Liver (tissue), 9 donors: ENCODE results near the gene SNX9. TPM values are rescaled to one million over a fixed set of nuclear protein-coding genes. Genes with fewer than 3 reads are reported as not detected.

ENCODE experiments used
- DNase-seq: peaks from one replicate; pipeline ENCODE4 v3.0.0-alpha.2; 2017; ENCODE audit warnings: low spot score
- H3K27ac ChIP-seq, 2 donors: one replicate each; pipeline ENCODE4 v1.7.0; 2013; ENCODE audit warnings: inconsistent platforms in 2 of 2, low read length in 2 of 2, control low read depth in 1 of 2, low read depth in 1 of 2, mild to moderate bottlenecking in 1 of 2
- H3K27me3 ChIP-seq, 4 donors: one replicate each; pipeline versions ENCODE4 v1.6.1 to v1.7.0; 2013; ENCODE audit warnings: low read length in 3 of 4, inconsistent platforms in 1 of 4, mild to moderate bottlenecking in 1 of 4, moderate library complexity in 1 of 4; ENCODE audit not compliant: control insufficient read depth in 4 of 4, insufficient read depth in 4 of 4
- H3K36me3 ChIP-seq, 4 donors: one replicate each; pipeline versions ENCODE4 v1.6.1 to v1.7.0; 2013; ENCODE audit warnings: low read length in 3 of 4, mild to moderate bottlenecking in 3 of 4, low read depth in 1 of 4, moderate library complexity in 1 of 4; ENCODE audit not compliant: control insufficient read depth in 4 of 4, insufficient read depth in 3 of 4
- H3K4me1 ChIP-seq, 4 donors: one replicate each; pipeline versions ENCODE4 v1.6.1 to v1.7.0; 2013; ENCODE audit warnings: low read length in 3 of 4, mild to moderate bottlenecking in 3 of 4, moderate library complexity in 1 of 4; ENCODE audit not compliant: control insufficient read depth in 4 of 4, insufficient read depth in 4 of 4
- H3K4me3 ChIP-seq, 3 donors: one replicate each; pipeline versions ENCODE4 v1.6.1 to v1.7.0; 2013; ENCODE audit warnings: low read length in 3 of 3, control low read depth in 1 of 3, low read depth in 1 of 3, mild to moderate bottlenecking in 1 of 3
- H3K9ac ChIP-seq, 2 donors: one replicate each; pipeline ENCODE4 v1.7.0; 2013; ENCODE audit warnings: low read length in 2 of 2, mild to moderate bottlenecking in 2 of 2, moderate library complexity in 2 of 2, control low read depth in 1 of 2, low read depth in 1 of 2
- H3K9me3 ChIP-seq, 4 donors: one replicate each; pipeline versions ENCODE4 v1.6.1 to v1.7.0; 2013; ENCODE audit warnings: low read length in 3 of 4; ENCODE audit not compliant: control insufficient read depth in 4 of 4
- EGR1 ChIP-seq, 2 donors: IDR thresholded peaks; 2 replicates each; pipeline ENCODE4 v1.6.1; 2016 to 2018; ENCODE audit warnings: antibody characterized with exemption in 2 of 2, low read depth in 2 of 2
- FOXA1 ChIP-seq: IDR thresholded peaks from 2 replicates; pipeline ENCODE4 v1.6.1; 2016; ENCODE audit warnings: antibody characterized with exemption
- FOXA2 ChIP-seq: IDR thresholded peaks from 2 replicates; pipeline ENCODE4 v1.6.1; 2016; ENCODE audit warnings: antibody characterized with exemption
- GABPA ChIP-seq, 2 donors: IDR thresholded peaks in 1 of 2; conservative IDR thresholded peaks in 1 of 2; 2 replicates each; pipeline ENCODE4 v1.6.1; 2016; ENCODE audit warnings: antibody characterized with exemption in 2 of 2, mild to moderate bottlenecking in 1 of 2, moderate library complexity in 1 of 2
- HNF4A ChIP-seq, 2 donors: conservative IDR thresholded peaks; 2 replicates each; pipeline ENCODE4 v1.6.1; 2016; ENCODE audit warnings: antibody characterized with exemption in 2 of 2, mild to moderate bottlenecking in 2 of 2
- HNF4G ChIP-seq: IDR thresholded peaks from 2 replicates; pipeline ENCODE4 v1.6.1; 2016; ENCODE audit warnings: antibody characterized with exemption
- JUND ChIP-seq, 2 donors: IDR thresholded peaks; 2 replicates each; pipeline ENCODE4 v1.6.1; 2016; ENCODE audit warnings: antibody characterized with exemption in 2 of 2
- NR2F2 ChIP-seq: IDR thresholded peaks from 2 replicates; pipeline ENCODE4 v1.6.1; 2016; ENCODE audit warnings: antibody characterized with exemption
- RAD21 ChIP-seq, 2 donors: IDR thresholded peaks; 2 replicates each; pipeline ENCODE4 v1.6.1; 2016; ENCODE audit warnings: antibody characterized with exemption in 2 of 2, mild to moderate bottlenecking in 2 of 2
- RXRA ChIP-seq, 2 donors: IDR thresholded peaks; 2 replicates each; pipeline ENCODE4 v1.6.1; 2017 to 2018; ENCODE audit warnings: antibody characterized with exemption in 2 of 2, mild to moderate bottlenecking in 1 of 2
- SP1 ChIP-seq: IDR thresholded peaks from 2 replicates; pipeline ENCODE4 v1.6.1; 2018; ENCODE audit warnings: antibody characterized with exemption, mild to moderate bottlenecking
- TAF1 ChIP-seq: conservative IDR thresholded peaks from 2 replicates; pipeline ENCODE4 v1.6.1; 2016; ENCODE audit warnings: antibody characterized with exemption, mild to moderate bottlenecking
- YY1 ChIP-seq: IDR thresholded peaks from 2 replicates; pipeline ENCODE4 v1.6.1; 2016; ENCODE audit warnings: antibody characterized with exemption, mild to moderate bottlenecking
- WGBS: extraction: QIAGEN DNeasy Blood & Tissue Kit; methylation state at CpG from one replicate; pipeline ENCODE4 v1.1.7; 2013; 5-methylcytosine and 5-hydroxymethylcytosine counted together
- polyA plus RNA-seq, 2 donors: library from polyadenylated mRNA; stranded (reverse) in 1 of 2; unstranded in 1 of 2; fragments of 200-250 nt in 1 of 2; fragments of >200 nt in 1 of 2; fragmentation: Nextera tagmentation in 1 of 2; extraction: Ambion mirVana in 1 of 2; gene quantifications; one replicate each; pipeline versions ENCODE4 v1.2.1 to v1.2.3, GENCODE V29; 2013 to 2015
- total RNA-seq, 2 donors: library from RNA; depleted of rRNA; stranded (reverse); fragments of >200 nt; gene quantifications; one replicate each; pipeline ENCODE4 v1.2.3, GENCODE V29; 2014
- TF ChIP-seq, protein P1 (sequence below): fragments of 150-350 bp; IDR thresholded peaks from 2 replicates; pipeline ENCODE4 v1.5.1; 2017; ENCODE audit warnings: improper control_type of control experiment, low read depth, low read length; ENCODE audit not compliant: missing input control
- TF ChIP-seq, protein P2 (sequence below): IDR thresholded peaks from 2 replicates; pipeline ENCODE4 v1.6.1; 2016; ENCODE audit warnings: antibody characterized with exemption
- TF ChIP-seq, protein P3 (sequence below): IDR thresholded peaks from 2 replicates; pipeline ENCODE4 v1.6.1; 2016; ENCODE audit warnings: antibody characterized with exemption, mild to moderate bottlenecking
- TF ChIP-seq, protein P4 (sequence below): IDR thresholded peaks from 2 replicates; pipeline ENCODE4 v1.6.1; 2016; ENCODE audit warnings: antibody characterized with exemption
- TF ChIP-seq, protein P5 (sequence below): IDR thresholded peaks from 2 replicates; pipeline ENCODE4 v1.6.1; 2016; ENCODE audit warnings: antibody characterized with exemption
- donor health status: healthy.
- donor health status: healthy.
- donor health status: healthy.
- donor health status: healthy.
- donor health status: healthy.

SNX9 gene
- total and polyA plus RNA-seq, 4 donors = 16.4 to 31.0 (median 22.3) TPM

DNA sequence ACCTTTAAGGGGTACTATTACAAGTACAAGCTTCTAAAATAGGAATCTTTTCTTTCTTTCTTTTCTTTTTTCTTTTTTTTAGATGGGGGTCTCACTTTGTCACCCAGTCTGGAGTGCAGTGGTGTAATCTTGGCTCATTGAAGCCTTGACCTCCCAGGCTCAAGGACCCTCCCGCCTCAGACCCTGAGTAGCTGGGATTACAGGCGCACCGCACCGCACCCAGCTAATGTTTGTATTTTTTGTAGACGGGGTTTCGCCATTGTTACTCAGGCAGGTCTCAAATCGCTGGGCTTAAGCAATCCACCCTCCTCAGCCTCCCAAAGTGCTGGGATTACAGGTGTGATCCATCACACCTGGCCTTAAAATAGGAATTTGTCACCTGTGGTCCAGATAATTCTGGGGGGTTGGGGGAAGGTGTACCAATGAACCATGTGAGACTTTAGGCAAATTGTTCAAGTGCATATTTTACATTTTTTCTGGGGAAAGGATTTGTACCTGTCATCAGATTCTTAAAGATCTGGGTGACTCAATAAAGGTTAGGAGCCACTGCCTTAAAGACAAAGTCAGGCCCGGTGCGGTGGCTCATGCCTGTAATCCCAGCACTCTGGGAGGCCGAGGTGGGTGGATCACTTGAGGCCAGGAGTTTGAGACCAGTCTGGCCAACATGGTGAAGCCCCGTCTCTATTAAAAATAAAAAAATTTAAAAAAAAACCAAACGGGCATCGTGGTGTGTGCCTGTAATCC is 139.0 kb downstream of the SNX9 start:
- Histone ChIP-seq H3K36me3 (no peaks in the 10 kb centered on the region), H3K27me3 (no peaks in the 10 kb centered on the region), H3K9ac (no peak overlapping the region), H3K9me3 (peaks cover 2 to 8% (median 4%) of the 10 kb centered on the region in 4 donors), H3K27ac (no peak overlapping the region), H3K4me1 (no peaks in the 10 kb centered on the region), H3K4me3 (no peak overlapping the region)
- no peak for TF ChIP-seq RAD21 (IDR thresholded peaks at IDR 0.05)
- no peak for TF ChIP-seq FOXA1
- TF ChIP-seq HNF4A (conservative IDR thresholded peaks at IDR 0.05) = no peak
- no peak for TF ChIP-seq EGR1 (IDR thresholded peaks at IDR 0.05; ENCODE audit: low read depth in 2 of 2)
- TF ChIP-seq GABPA (IDR thresholded peaks at IDR 0.05 in 1 of 2, conservative IDR thresholded peaks at IDR 0.05 in 1 of 2) = no peak
- TF ChIP-seq, protein P1, sequence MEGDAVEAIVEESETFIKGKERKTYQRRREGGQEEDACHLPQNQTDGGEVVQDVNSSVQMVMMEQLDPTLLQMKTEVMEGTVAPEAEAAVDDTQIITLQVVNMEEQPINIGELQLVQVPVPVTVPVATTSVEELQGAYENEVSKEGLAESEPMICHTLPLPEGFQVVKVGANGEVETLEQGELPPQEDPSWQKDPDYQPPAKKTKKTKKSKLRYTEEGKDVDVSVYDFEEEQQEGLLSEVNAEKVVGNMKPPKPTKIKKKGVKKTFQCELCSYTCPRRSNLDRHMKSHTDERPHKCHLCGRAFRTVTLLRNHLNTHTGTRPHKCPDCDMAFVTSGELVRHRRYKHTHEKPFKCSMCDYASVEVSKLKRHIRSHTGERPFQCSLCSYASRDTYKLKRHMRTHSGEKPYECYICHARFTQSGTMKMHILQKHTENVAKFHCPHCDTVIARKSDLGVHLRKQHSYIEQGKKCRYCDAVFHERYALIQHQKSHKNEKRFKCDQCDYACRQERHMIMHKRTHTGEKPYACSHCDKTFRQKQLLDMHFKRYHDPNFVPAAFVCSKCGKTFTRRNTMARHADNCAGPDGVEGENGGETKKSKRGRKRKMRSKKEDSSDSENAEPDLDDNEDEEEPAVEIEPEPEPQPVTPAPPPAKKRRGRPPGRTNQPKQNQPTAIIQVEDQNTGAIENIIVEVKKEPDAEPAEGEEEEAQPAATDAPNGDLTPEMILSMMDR = no peak
- no peak for TF ChIP-seq YY1
- WGBS = 90% methylated on average over 13 of the region's 13 CpGs
- DNase-seq = no peak

DNA sequence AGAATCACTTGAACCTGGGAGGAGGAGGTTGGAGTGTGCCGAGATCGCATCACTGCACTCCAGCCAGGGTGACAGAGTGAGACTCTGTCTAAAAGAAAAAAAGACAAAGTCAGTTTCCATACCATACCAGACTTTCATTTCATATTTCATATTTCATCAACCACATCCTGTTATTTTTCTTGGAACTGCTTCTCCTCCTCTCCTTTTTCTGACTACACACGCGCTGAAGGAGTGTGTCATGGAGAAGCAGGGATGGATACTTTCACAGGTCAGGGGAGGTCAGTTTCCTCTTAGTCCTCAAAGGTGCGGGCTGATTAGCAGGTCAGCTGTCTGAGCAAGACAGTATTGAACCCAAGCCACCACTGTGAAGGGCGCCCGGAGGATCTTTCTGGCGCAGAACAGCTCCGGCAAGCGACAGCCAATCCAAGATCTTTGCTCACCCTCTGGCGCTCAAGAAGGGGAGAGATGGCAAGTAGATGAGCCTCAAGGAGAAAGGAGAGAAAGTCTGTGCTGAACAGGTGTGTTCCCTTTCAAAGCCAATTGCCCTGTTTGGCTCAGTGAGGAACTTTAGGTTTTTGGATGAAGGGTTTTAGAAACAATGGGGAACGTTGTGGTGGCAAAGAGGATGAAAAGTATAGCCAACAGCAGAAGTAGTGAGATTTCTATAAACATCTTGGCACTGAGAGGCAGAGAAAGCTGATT is 139.7 kb downstream of the SNX9 start:
- DNase-seq = no peak
- WGBS = 81% methylated on average over 12 of the region's 12 CpGs

More for the DNA sequence above, 139.7 kb downstream of the SNX9 start:
- TF ChIP-seq, protein P1 = no peak
- TF ChIP-seq RAD21 (IDR thresholded peaks at IDR 0.05) (no peak), SP1 (no peak), FOXA2 (no peak), JUND (IDR thresholded peaks at IDR 0.05) (no peak), RXRA (IDR thresholded peaks at IDR 0.05) (no peak), TAF1 (no peak), HNF4A (conservative IDR thresholded peaks at IDR 0.05) (no peak), YY1 (no peak), EGR1 (IDR thresholded peaks at IDR 0.05; ENCODE audit: low read depth in 2 of 2) (no peak), FOXA1 (no peak), HNF4G (no peak), NR2F2 (no peak), GABPA (IDR thresholded peaks at IDR 0.05 in 1 of 2, conservative IDR thresholded peaks at IDR 0.05 in 1 of 2) (no peak)
- TF ChIP-seq, protein P2, sequence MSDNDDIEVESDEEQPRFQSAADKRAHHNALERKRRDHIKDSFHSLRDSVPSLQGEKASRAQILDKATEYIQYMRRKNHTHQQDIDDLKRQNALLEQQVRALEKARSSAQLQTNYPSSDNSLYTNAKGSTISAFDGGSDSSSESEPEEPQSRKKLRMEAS = no peak
- TF ChIP-seq, protein P3, sequence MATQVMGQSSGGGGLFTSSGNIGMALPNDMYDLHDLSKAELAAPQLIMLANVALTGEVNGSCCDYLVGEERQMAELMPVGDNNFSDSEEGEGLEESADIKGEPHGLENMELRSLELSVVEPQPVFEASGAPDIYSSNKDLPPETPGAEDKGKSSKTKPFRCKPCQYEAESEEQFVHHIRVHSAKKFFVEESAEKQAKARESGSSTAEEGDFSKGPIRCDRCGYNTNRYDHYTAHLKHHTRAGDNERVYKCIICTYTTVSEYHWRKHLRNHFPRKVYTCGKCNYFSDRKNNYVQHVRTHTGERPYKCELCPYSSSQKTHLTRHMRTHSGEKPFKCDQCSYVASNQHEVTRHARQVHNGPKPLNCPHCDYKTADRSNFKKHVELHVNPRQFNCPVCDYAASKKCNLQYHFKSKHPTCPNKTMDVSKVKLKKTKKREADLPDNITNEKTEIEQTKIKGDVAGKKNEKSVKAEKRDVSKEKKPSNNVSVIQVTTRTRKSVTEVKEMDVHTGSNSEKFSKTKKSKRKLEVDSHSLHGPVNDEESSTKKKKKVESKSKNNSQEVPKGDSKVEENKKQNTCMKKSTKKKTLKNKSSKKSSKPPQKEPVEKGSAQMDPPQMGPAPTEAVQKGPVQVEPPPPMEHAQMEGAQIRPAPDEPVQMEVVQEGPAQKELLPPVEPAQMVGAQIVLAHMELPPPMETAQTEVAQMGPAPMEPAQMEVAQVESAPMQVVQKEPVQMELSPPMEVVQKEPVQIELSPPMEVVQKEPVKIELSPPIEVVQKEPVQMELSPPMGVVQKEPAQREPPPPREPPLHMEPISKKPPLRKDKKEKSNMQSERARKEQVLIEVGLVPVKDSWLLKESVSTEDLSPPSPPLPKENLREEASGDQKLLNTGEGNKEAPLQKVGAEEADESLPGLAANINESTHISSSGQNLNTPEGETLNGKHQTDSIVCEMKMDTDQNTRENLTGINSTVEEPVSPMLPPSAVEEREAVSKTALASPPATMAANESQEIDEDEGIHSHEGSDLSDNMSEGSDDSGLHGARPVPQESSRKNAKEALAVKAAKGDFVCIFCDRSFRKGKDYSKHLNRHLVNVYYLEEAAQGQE = no peak
- TF ChIP-seq, protein P4, sequence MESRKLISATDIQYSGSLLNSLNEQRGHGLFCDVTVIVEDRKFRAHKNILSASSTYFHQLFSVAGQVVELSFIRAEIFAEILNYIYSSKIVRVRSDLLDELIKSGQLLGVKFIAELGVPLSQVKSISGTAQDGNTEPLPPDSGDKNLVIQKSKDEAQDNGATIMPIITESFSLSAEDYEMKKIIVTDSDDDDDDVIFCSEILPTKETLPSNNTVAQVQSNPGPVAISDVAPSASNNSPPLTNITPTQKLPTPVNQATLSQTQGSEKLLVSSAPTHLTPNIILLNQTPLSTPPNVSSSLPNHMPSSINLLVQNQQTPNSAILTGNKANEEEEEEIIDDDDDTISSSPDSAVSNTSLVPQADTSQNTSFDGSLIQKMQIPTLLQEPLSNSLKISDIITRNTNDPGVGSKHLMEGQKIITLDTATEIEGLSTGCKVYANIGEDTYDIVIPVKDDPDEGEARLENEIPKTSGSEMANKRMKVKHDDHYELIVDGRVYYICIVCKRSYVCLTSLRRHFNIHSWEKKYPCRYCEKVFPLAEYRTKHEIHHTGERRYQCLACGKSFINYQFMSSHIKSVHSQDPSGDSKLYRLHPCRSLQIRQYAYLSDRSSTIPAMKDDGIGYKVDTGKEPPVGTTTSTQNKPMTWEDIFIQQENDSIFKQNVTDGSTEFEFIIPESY = no peak
- TF ChIP-seq, protein P5, sequence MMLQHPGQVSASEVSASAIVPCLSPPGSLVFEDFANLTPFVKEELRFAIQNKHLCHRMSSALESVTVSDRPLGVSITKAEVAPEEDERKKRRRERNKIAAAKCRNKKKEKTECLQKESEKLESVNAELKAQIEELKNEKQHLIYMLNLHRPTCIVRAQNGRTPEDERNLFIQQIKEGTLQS = no peak
- H3K4me1 ChIP-seq = no peaks in the 10 kb centered on the region
- H3K9me3 ChIP-seq = peaks cover 2 to 8% (median 4%) of the 10 kb centered on the region in 4 donors
- no peak overlapping the region for H3K4me3 ChIP-seq
- H3K36me3 ChIP-seq = no peaks in the 10 kb centered on the region
- H3K27ac ChIP-seq = no peak overlapping the region
- no peak overlapping the region for H3K9ac ChIP-seq
- H3K27me3 ChIP-seq = no peaks in the 10 kb centered on the region
